Karpas-422 (cell line): ENCODE results near the gene ZBTB9. TPM values are rescaled to one million over a fixed set of nuclear protein-coding genes. Genes with fewer than 3 reads are reported as not detected.

ENCODE experiments used
- DNase-seq: peaks from one replicate; pipeline ENCODE4 v3.0.0-alpha.2; 2015
- H2AFZ ChIP-seq: fragments of 200-600 bp; sonication (generic); 2 replicates; pipeline ENCODE4 v1.6.1; 2014; ENCODE audit warnings: antibody characterized with exemption, low read length, mixed read lengths
- H3K27ac ChIP-seq: fragments of 200-600 bp; sonication (generic); 2 replicates; pipeline ENCODE4 v1.5.1; 2014; ENCODE audit warnings: mild to moderate bottlenecking, low read length, moderate library complexity
- H3K27me3 ChIP-seq: fragments of 200-600 bp; sonication (generic); 2 replicates; pipeline ENCODE4 v1.6.1; 2014; ENCODE audit warnings: low read length, mixed read lengths
- H3K36me3 ChIP-seq: fragments of 200-600 bp; sonication (generic); 2 replicates; pipeline ENCODE4 v1.6.1; 2014; ENCODE audit warnings: low read length, mixed read lengths; ENCODE audit not compliant: insufficient read depth
- H3K4me1 ChIP-seq: fragments of 200-600 bp; sonication (generic); 2 replicates; pipeline ENCODE4 v1.6.1; 2014; ENCODE audit warnings: mild to moderate bottlenecking, low read length, mixed read lengths
- H3K4me2 ChIP-seq: fragments of 200-600 bp; sonication (generic); 2 replicates; pipeline ENCODE4 v1.6.1; 2014; ENCODE audit warnings: low read length, low read depth, mild to moderate bottlenecking; ENCODE audit not compliant: poor library complexity, severe bottlenecking
- H3K4me3 ChIP-seq: fragments of 200-600 bp; sonication (generic); 2 replicates; pipeline ENCODE4 v1.5.1; 2014; ENCODE audit warnings: mild to moderate bottlenecking, antibody characterized with exemption, low read length, mixed read lengths
- H3K79me2 ChIP-seq: fragments of 200-600 bp; sonication (generic); 2 replicates; pipeline ENCODE4 v1.6.1; 2014; ENCODE audit warnings: mild to moderate bottlenecking, low read length, mixed read lengths
- H3K9ac ChIP-seq: fragments of 200-600 bp; sonication (generic); 2 replicates; pipeline ENCODE4 v1.6.0; 2014; ENCODE audit warnings: low read length
- H3K9me2 ChIP-seq: fragments of 200-600 bp; sonication (generic), shearing (Covaris generic); replicated peaks from 2 replicates; pipeline ENCODE4 v1.6.0; 2014; ENCODE audit warnings: mild to moderate bottlenecking, low read length, moderate library complexity; ENCODE audit not compliant: insufficient read depth
- H3K9me3 ChIP-seq: fragments of 300-700, 200-600 bp; sonication (generic); 2 replicates; pipeline ENCODE4 v1.6.1; 2014; ENCODE audit warnings: low read length, mixed read lengths
- H4K20me1 ChIP-seq: fragments of 200-600 bp; sonication (generic); 2 replicates; pipeline ENCODE4 v1.6.1; 2014; ENCODE audit warnings: mild to moderate bottlenecking, antibody characterized with exemption, low read length, low read depth; ENCODE audit not compliant: insufficient read depth
- total RNA-seq: library from RNA; depleted of rRNA; stranded (reverse); fragments of >200 nt; shearing (Covaris generic); gene quantifications from 2 replicates; pipeline ENCODE4 v1.2.3, GENCODE V29; 2014; ENCODE audit warnings: low replicate concordance

Gene ZBTB9
- total RNA-seq, 1 experiment from 2014 or later: 5.1 TPM

GRCh38 chr6:33433544-33434191 lies 20.7 kb upstream of the ZBTB9 start:
- DNase-seq: no peak
- Histone ChIP-seq H3K4me3 (no peak overlapping the region), H3K9ac (no peak overlapping the region; the same call in 1 of the 2 replicates), H3K4me2 (no peak overlapping the region), H3K79me2 (peaks cover 45% of the 10 kb centered on the region), H2AFZ (no peak overlapping the region), H3K27ac (no peak overlapping the region), H3K9me3 (no peaks in the 10 kb centered on the region), H3K36me3 (peaks cover 24% of the 10 kb centered on the region), H3K4me1 (peaks cover 45% of the 10 kb centered on the region), H4K20me1 (no peaks in the 10 kb centered on the region), H3K9me2 (no peaks in the 10 kb centered on the region), H3K27me3 (no peaks in the 10 kb centered on the region)

- H3K36me3 ChIP-seq: peaks cover 25% of the 10 kb centered on the region
These were observed 19.4 kb upstream of the ZBTB9 start for GRCh38 chr6:33434961-33435360.

GRCh38 chr6:33437666-33438065 lies 16.7 kb upstream of the ZBTB9 start:
- Histone ChIP-seq H3K9me2 (no peaks in the 10 kb centered on the region), H3K27ac (no peak overlapping the region), H3K36me3 (peaks cover 25% of the 10 kb centered on the region), H4K20me1 (no peaks in the 10 kb centered on the region), H3K4me1 (peaks cover 7% of the 10 kb centered on the region), H2AFZ (no peak overlapping the region), H3K9me3 (no peaks in the 10 kb centered on the region), H3K79me2 (peaks cover 7% of the 10 kb centered on the region), H3K4me3 (no peak overlapping the region), H3K27me3 (no peaks in the 10 kb centered on the region), H3K9ac (no peak overlapping the region), H3K4me2 (no peak overlapping the region)
- DNase-seq: no peak

More at GRCh38 chr6:33434961-33435360, 19.4 kb upstream of the ZBTB9 start:
- DNase-seq: no peak
- Histone ChIP-seq H3K4me1 (peaks cover 32% of the 10 kb centered on the region), H3K4me2 (no peak overlapping the region), H3K9me2 (no peaks in the 10 kb centered on the region), H2AFZ (no peak overlapping the region), H3K9me3 (no peaks in the 10 kb centered on the region), H3K79me2 (peaks cover 33% of the 10 kb centered on the region), H3K27me3 (no peaks in the 10 kb centered on the region), H3K4me3 (no peak overlapping the region), H3K27ac (no peak overlapping the region), H4K20me1 (no peaks in the 10 kb centered on the region), H3K9ac (no peak overlapping the region)

- Histone ChIP-seq H3K9ac (no peak overlapping the region), H3K9me2 (no peaks in the 10 kb centered on the region), H3K4me1 (no peaks in the 10 kb centered on the region), H3K36me3 (peaks cover 25% of the 10 kb centered on the region), H3K27ac (no peak overlapping the region), H3K79me2 (no peaks in the 10 kb centered on the region), H4K20me1 (no peaks in the 10 kb centered on the region), H3K9me3 (no peaks in the 10 kb centered on the region), H3K27me3 (no peaks in the 10 kb centered on the region), H3K4me2 (no peak overlapping the region), H2AFZ (no peak overlapping the region), H3K4me3 (no peak overlapping the region)
- no peak for DNase-seq
These were observed 15.3 kb upstream of the ZBTB9 start for GRCh38 chr6:33438978-33439594.

- Histone ChIP-seq H3K4me2 (no peak overlapping the region), H3K27me3 (no peaks in the 10 kb centered on the region), H2AFZ (no peak overlapping the region), H3K4me3 (no peak overlapping the region), H3K9me2 (no peaks in the 10 kb centered on the region), H4K20me1 (no peaks in the 10 kb centered on the region), H3K9me3 (no peaks in the 10 kb centered on the region), H3K79me2 (no peaks in the 10 kb centered on the region), H3K36me3 (peaks cover 24% of the 10 kb centered on the region), H3K4me1 (no peaks in the 10 kb centered on the region), H3K9ac (no peak overlapping the region), H3K27ac (no peak overlapping the region)
- no peak for DNase-seq
These were observed 14.3 kb upstream of the ZBTB9 start for GRCh38 chr6:33439956-33440648.

- Histone ChIP-seq H3K9me2 (no peaks in the 10 kb centered on the region), H3K27me3 (no peaks in the 10 kb centered on the region), H3K4me2 (no peak overlapping the region), H3K4me3 (no peak overlapping the region), H3K9ac (no peak overlapping the region), H3K79me2 (no peaks in the 10 kb centered on the region), H3K9me3 (no peaks in the 10 kb centered on the region), H3K36me3 (peaks cover 18% of the 10 kb centered on the region), H3K4me1 (no peaks in the 10 kb centered on the region), H2AFZ (no peak overlapping the region), H3K27ac (no peak overlapping the region), H4K20me1 (no peaks in the 10 kb centered on the region)
- no peak for DNase-seq
These were observed 13.6 kb upstream of the ZBTB9 start for GRCh38 chr6:33440649-33441309.

- no peak overlapping the region for H3K27ac ChIP-seq
- H3K9me2 ChIP-seq: no peaks in the 10 kb centered on the region
- H3K4me3 ChIP-seq: no peak overlapping the region
- no peaks in the 10 kb centered on the region for H4K20me1 ChIP-seq
- no peak overlapping the region for H2AFZ ChIP-seq
- H3K36me3 ChIP-seq: peaks cover 18% of the 10 kb centered on the region
- no peak overlapping the region for H3K9ac ChIP-seq
- no peaks in the 10 kb centered on the region for H3K4me1 ChIP-seq
- no peaks in the 10 kb centered on the region for H3K9me3 ChIP-seq
- H3K27me3 ChIP-seq: no peaks in the 10 kb centered on the region
- H3K4me2 ChIP-seq: no peak overlapping the region
- DNase-seq: no peak
- no peaks in the 10 kb centered on the region for H3K79me2 ChIP-seq
These were observed 12.9 kb upstream of the ZBTB9 start for GRCh38 chr6:33441457-33441856.

- Histone ChIP-seq H3K4me3 (no peak overlapping the region), H2AFZ (no peak overlapping the region), H3K27ac (no peak overlapping the region), H4K20me1 (no peaks in the 10 kb centered on the region), H3K79me2 (no peaks in the 10 kb centered on the region), H3K4me1 (no peaks in the 10 kb centered on the region), H3K9me2 (no peaks in the 10 kb centered on the region), H3K27me3 (no peaks in the 10 kb centered on the region), H3K9ac (no peak overlapping the region), H3K9me3 (no peaks in the 10 kb centered on the region), H3K4me2 (no peak overlapping the region), H3K36me3 (peaks cover 12% of the 10 kb centered on the region)
- no peak for DNase-seq
These were observed 12.1 kb upstream of the ZBTB9 start for GRCh38 chr6:33442283-33442682.
